Measurements from ENCODE around the gene ZBTB14.

GRCh38 chr18:5339202-5339834, 43.8 kb upstream of the ZBTB14 start:
- TF ChIP-seq CTCF (IDR thresholded peaks at IDR 0.05; ENCODE audit: insufficient read depth, low read length, poor library complexity, severe bottlenecking) (no peak), EZH2phosphoT487 (conservative IDR thresholded peaks at IDR 0.05; ENCODE audit: low read length) (no peak)

Measured in SU-DHL-6 (cell line).